Heart right ventricle (tissue), 16 donors: ENCODE results near the gene RMDN2. TPM values are rescaled to one million over a fixed set of nuclear protein-coding genes. Genes with fewer than 3 reads are reported as not detected.
A peak's percentile ranks its signal among the peaks of the same experiment; 100 is the strongest.
"Not testable (repeated sequence)": the region's sequence is repeated elsewhere in the genome, so short reads cannot be mapped to it uniquely, and the experiment has no call there.

Experiments
- ATAC-seq, 8 donors: fragments of 200-7000 bp; cut with Tn5 transposase; one replicate each; pipeline ENCODE4 v1.9.1; 2020; ENCODE audit warnings: mild to moderate bottlenecking in 8 of 8, moderate library complexity in 8 of 8, moderate number of reproducible peaks in 1 of 8
- DNase-seq, 2 donors: peaks; one replicate each; pipeline ENCODE4 v3.0.0-alpha.2; 2020
- H3K27ac ChIP-seq, 10 donors: fragments of 200-600 bp; sonication (generic) in 2 of 10; one replicate each; pipeline versions ENCODE4 v1.5.0 to v1.8.0; 2020 to 2022; ENCODE audit warnings: mild to moderate bottlenecking in 3 of 10
- H3K27me3 ChIP-seq, 7 donors: fragments of 200-600 bp; one replicate each; pipeline ENCODE4 v1.8.0; 2021 to 2022; ENCODE audit warnings: mild to moderate bottlenecking in 2 of 7
- H3K36me3 ChIP-seq, 9 donors: fragments of 200-600 bp; sonication (generic) in 1 of 9; one replicate each; pipeline versions ENCODE4 v1.5.0 to v1.8.0; 2020 to 2022; ENCODE audit warnings: mild to moderate bottlenecking in 2 of 9
- H3K4me1 ChIP-seq, 9 donors: fragments of 200-600 bp; sonication (generic) in 1 of 9; one replicate each; pipeline versions ENCODE4 v1.5.0 to v1.8.0; 2020 to 2022; ENCODE audit warnings: mild to moderate bottlenecking in 4 of 9
- H3K4me3 ChIP-seq, 10 donors: fragments of 200-600 bp; sonication (generic) in 2 of 10; one replicate each; pipeline versions ENCODE4 v1.5.0 to v1.8.0; 2020 to 2022; ENCODE audit warnings: mild to moderate bottlenecking in 7 of 10, moderate library complexity in 2 of 10
- H3K9me3 ChIP-seq, 11 donors: fragments of 200-600 bp in 10 of 11; sonication (generic) in 2 of 11; one replicate each; pipeline versions ENCODE4 v1.5.0 to v1.8.0; 2013 to 2022; ENCODE audit warnings: mild to moderate bottlenecking in 2 of 11, control low read depth in 1 of 11, moderate library complexity in 1 of 11
- WGBS, 2 donors: extraction: QIAGEN DNeasy Blood & Tissue Kit; methylation state at CpG; one replicate each; pipeline ENCODE4 v1.1.7; 2013; ENCODE audit warnings: inconsistent platforms in 1 of 2; 5-methylcytosine and 5-hydroxymethylcytosine counted together
- intact Hi-C, 10 donors: fragments of 100-400 bp; cut with DNase I; formaldehyde crosslinking; loops; one replicate each; pipeline versions ENCODE4 v1.11.1 to v1.14.2; 2022
- polyA plus RNA-seq, 2 donors: library from polyadenylated mRNA; stranded (reverse); fragments of 200-250 nt; gene quantifications; one replicate each; pipeline ENCODE4 v1.2.3, GENCODE V29; 2013
- total RNA-seq, 10 donors: library from RNA; stranded (reverse); fragmentation: NEBNext Ultra II Directional in 3 of 10; extraction: Animal tissue kit (Norgen Biotek cat#: 25700) in 3 of 10; gene quantifications; one replicate each; pipeline versions ENCODE4 v1.2.1 to v1.2.4, GENCODE V29; 2021 to 2023
- TF ChIP-seq, protein P1 (sequence below), 9 donors: fragments of 200-600 bp; sonication (generic) in 2 of 9; IDR thresholded peaks; one replicate each; pipeline versions ENCODE4 v1.5.0 to v1.8.0; 2021 to 2022; ENCODE audit warnings: antibody characterized with exemption in 9 of 9, mild to moderate bottlenecking in 5 of 9, moderate library complexity in 1 of 9
- donor health status: Arrhythmogenic right ventricular cardiomyopathy.
- donor health status: ischemic (EF 13 %, LVEDD 7.1; RV severe dilation, severe dysfunction).
- donor health status: healthy with polysubstance abuse.
- donor health status: DM: no; HTN: yes; CAD: no.
- donor health status: DM: no; HTN: no; CAD: no.
- donor health status: ischemic (EF 25% LVEDD 6.9; RV normal size, moderate dysfunction).
- donor health status: ischemic (EF 25% LVEDD 5.7; RV mildly dilated, moderate dysfunction).
- donor health status: healthy.
- donor health status: DM: yes; HTN: yes; CAD: no.
- donor health status: Ischemic cardiomyopathy.
- donor health status: ischemic (EF 35%, LVEDD 5.7; RV mildly dilated, moderate dysfunction).
- donor health status: nonischemic (EF 11% LVEDD 7.7; RV severe dilation, severe dysfunction).
- donor health status: DM: yes; HTN: yes; CAD: no.
- donor health status: PGD.
- donor health status: ischemic (EF 29% LVEDD 5.4; RV normal size, mild dysfunction).
- donor health status: nonischemic (EF 23%, LVEDD 6.1; RV moderate dilation, normal function).

The RMDN2 gene
- total and polyA plus RNA-seq, 12 donors: 2.5 to 8.5 (median 4.9) TPM

DNA sequence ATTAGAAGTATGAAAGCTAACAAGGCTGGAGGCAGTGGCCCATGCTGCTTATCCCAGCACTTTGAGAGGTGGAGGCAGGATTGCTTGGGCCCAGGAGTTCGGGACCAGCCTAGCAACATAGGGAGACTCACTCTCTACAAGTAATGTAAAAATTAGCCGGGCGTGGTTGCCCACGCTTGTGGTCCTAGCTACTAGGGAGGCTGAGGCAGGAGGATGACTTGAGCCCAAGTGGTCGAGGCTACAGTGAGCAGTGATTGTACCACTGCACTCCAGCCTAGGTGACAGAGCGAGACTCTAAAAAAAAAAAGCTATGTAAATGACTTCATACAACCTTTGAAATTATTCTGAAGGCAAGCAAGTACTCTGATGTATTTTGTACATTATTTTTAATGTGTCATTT is 1.5 kb downstream of the RMDN2 start:
- no peak for ATAC-seq
- no peak for DNase-seq
- Histone ChIP-seq H3K4me3 (no peak overlapping the region), H3K4me1 (peaks cover 0 to 34% (median 6%) of the 10 kb centered on the region in 9 donors), H3K27ac (no peak overlapping the region), H3K36me3 (peaks cover 0 to 16% (median 0%) of the 10 kb centered on the region in 9 donors), H3K9me3 (no peaks in the 10 kb centered on the region), H3K27me3 (no peaks in the 10 kb centered on the region)
- WGBS, 2 donors: 97% methylated on average over 6 of the region's 6 CpGs
- TF ChIP-seq, protein P1, sequence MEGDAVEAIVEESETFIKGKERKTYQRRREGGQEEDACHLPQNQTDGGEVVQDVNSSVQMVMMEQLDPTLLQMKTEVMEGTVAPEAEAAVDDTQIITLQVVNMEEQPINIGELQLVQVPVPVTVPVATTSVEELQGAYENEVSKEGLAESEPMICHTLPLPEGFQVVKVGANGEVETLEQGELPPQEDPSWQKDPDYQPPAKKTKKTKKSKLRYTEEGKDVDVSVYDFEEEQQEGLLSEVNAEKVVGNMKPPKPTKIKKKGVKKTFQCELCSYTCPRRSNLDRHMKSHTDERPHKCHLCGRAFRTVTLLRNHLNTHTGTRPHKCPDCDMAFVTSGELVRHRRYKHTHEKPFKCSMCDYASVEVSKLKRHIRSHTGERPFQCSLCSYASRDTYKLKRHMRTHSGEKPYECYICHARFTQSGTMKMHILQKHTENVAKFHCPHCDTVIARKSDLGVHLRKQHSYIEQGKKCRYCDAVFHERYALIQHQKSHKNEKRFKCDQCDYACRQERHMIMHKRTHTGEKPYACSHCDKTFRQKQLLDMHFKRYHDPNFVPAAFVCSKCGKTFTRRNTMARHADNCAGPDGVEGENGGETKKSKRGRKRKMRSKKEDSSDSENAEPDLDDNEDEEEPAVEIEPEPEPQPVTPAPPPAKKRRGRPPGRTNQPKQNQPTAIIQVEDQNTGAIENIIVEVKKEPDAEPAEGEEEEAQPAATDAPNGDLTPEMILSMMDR (IDR thresholded peaks at IDR 0.05): no peak
- intact Hi-C loops: no loop called here

DNA sequence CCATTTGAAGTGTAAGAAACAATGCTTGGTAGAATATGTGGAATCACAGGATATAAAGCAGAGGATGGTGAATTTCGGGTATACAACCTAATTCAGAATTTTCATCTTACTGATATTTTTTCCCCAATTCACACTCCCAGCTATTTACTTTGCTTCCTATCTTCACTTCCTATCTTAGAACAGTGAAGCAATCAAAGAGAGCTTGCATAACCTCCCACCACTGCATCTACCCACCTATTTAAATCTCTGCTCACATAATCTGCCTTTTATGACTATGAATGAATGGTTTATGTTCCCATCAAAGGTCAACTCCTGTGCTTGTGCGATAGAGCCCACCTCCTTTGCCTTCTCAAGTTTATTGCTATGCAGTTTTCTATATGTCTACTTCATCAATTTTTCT is 3.3 kb downstream of the RMDN2 start:
- DNase-seq (no peak), ATAC-seq (no peak)
- Histone ChIP-seq H3K9me3 (no peaks in the 10 kb centered on the region), H3K4me3 (no peak overlapping the region), H3K36me3 (peaks cover 0 to 16% (median 0%) of the 10 kb centered on the region in 9 donors), H3K27me3 (no peaks in the 10 kb centered on the region), H3K4me1 (peaks cover 0 to 34% (median 6%) of the 10 kb centered on the region in 9 donors), H3K27ac (no peak overlapping the region)
- whole genome bisulfite sequencing, 2 donors: 91 to 95% methylated on average over 2 of the region's 2 CpGs
- TF ChIP-seq, protein P1 (IDR thresholded peaks at IDR 0.05): no peak
- intact Hi-C loops: no loop called here

DNA sequence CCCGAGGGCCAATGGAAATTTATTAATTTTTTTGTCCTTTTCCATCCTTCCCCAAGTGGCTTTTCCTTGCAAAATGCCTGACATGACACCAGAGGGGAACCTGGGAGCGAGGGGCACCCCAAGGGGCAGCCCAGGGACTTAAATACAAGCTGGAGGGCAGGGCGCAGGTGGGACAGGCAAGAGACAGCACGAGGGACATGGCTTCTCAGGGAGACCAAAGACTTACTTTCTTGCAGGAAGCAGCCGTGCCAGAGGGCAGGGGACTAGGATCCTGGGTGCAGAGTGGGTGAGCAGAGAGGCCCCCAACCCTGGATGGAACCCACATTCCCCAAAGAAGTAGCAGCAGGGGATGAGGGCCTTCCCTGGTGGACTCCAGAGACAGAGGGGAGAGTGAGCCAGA is 5.3 kb downstream of the RMDN2 start:
- H3K27ac ChIP-seq, H3K9me3 ChIP-seq, DNase-seq, H3K4me3 ChIP-seq, H3K27me3 ChIP-seq, intact Hi-C loops: not testable (repeated sequence)
- Histone ChIP-seq H3K4me1 (peaks cover 0 to 37% (median 9%) of the 10 kb centered on the region in 9 donors), H3K36me3 (peaks cover 0 to 16% (median 0%) of the 10 kb centered on the region in 9 donors)
- ATAC-seq: peak in 1 of 8 donors; percentile 60
- 88% methylated on average over 5 of the region's 5 CpGs for WGBS, 2 donors

DNA sequence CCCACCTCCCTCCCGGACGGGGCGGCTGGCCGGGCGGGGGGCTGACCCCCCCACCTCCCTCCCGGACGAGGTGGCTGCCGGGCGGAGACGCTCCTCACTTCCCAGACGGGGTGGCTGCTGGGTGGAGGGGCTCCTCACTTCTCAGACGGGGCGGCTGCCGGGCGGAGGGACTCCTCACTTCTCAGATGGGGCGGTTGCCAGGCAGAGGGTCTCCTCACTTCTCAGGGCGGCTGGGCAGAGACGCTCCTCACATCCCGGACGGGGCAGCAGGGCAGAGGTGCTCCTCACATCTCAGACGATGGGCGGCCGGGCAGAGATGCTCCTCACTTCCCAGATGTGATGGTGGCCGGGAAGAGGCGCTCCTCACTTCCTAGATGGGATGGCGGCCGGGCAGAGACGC is 7.8 kb downstream of the RMDN2 start:
- WGBS, 2 donors: 97 to 98% methylated on average over 8 to 15 of the region's 28 CpGs
- H3K9me3 ChIP-seq, H3K27me3 ChIP-seq, intact Hi-C loops, H3K27ac ChIP-seq, DNase-seq, H3K4me3 ChIP-seq, ATAC-seq: not testable (repeated sequence)
- Histone ChIP-seq H3K4me1 (peaks cover 0 to 27% (median 9%) of the 10 kb centered on the region in 9 donors), H3K36me3 (peaks cover 0 to 16% (median 0%) of the 10 kb centered on the region in 9 donors)

DNA sequence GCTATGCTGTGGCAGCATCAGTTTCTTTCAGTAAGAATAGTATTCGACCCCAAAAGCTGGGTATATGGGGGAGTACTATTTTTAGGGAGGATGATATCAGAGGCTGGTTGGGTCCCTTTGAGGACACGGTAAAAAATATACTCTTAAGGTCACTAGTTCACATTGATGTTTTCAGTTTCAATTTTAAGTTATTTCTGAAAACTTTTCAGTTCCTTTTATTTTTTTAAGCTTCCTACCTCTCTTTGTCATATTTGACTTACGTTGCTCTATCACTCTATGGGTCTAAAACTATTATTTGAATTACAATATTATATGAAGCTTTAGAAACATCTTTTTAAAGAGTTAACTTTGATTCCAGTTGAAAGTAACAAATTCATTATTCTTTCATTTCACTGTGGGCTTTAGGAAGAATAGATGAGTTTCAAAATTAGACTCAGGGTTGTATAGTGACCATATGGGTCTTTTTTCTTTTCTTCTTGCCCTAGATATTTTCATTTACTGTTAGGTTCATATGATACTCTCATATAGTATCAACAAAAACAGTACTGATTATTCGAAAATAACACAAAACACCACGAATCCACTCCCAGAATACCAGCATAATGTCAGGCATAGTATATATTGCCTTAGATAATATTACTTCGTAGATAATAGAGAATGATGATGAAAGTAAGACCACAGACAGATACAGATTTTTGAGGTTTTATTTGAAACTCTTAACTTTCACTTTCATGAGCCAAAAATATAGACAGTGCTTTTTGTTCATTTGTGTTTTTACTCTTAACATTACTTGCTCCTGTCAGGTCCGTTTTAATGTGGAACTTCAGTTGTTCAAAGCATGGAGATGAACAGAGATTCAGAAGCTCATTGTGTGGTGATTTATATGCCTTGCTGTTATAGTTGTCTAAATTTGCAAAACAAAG is 9.8 kb downstream of the RMDN2 start:
- Histone ChIP-seq H3K4me1 (peaks cover 0 to 18% (median 9%) of the 10 kb centered on the region in 9 donors), H3K27me3 (no peaks in the 10 kb centered on the region), H3K9me3 (peaks cover 0 to 10% (median 0%) of the 10 kb centered on the region in 11 donors), H3K36me3 (peaks cover 0 to 10% (median 0%) of the 10 kb centered on the region in 9 donors), H3K4me3 (peak overlapping the region in 4 of 10 donors; percentile 8 to 29 (median 14)), H3K27ac (peak overlapping the region in 1 of 10 donors; percentile 26)
- DNase-seq (no peak), ATAC-seq (no peak)
- intact Hi-C loops: no loop called here
- WGBS, 2 donors: 53 to 67% methylated on average over 7 of the region's 7 CpGs
- TF ChIP-seq, protein P1 (IDR thresholded peaks at IDR 0.05): no peak

DNA sequence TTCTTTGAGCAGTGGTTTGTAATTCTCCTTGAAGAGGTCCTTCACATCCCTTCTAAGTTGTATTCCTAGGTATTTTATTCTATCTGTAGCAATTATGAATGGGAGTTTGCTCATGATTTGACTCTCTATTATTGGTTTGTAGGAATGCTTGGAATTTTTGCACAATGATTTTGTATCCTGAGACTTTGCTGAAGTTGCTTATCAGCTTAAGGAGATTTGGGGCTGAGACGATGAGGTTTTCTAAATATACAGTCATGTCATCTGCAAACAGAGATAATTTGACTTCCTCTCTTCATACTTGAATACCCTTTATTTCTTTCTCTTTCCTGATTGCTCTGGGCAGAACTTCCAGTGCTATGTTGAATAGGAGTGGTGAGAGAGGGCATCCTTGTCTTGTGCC is 12.5 kb downstream of the RMDN2 start:
- DNase-seq, H3K36me3 ChIP-seq, H3K27me3 ChIP-seq, H3K4me3 ChIP-seq, intact Hi-C loops, H3K27ac ChIP-seq, ATAC-seq: not testable (repeated sequence)
- WGBS, 2 donors: 24 to 46% methylated on average over 1 of the region's 1 CpG
- H3K4me1 ChIP-seq: peaks cover 0 to 18% (median 9%) of the 10 kb centered on the region in 9 donors
- peaks cover 0 to 20% (median 0%) of the 10 kb centered on the region in 11 donors for H3K9me3 ChIP-seq

DNA sequence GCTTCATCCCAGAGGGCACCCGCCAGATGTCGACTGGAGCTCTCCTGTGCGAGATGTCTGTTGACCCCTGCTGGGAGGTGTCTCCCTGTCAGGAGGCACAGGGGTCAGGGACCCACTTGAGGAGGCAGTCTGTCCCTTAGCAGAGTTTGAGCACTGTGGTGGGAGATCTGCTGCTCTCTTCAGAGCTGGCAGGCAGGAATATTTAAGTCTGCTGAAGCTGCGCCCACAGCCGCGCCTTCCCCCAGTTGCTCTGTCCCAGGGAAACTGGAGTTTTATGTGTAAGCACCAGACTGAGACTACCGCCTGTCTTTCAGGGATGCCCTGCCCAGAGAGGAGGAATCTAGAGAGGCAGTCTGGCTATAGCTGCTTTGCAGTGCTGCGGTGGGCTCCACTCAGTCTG is 16.2 kb downstream of the RMDN2 start:
- H3K4me3 ChIP-seq, ATAC-seq, H3K27me3 ChIP-seq, DNase-seq, intact Hi-C loops, H3K4me1 ChIP-seq, H3K27ac ChIP-seq, H3K36me3 ChIP-seq: not testable (repeated sequence)
- 98 to 100% methylated on average over 8 of the region's 8 CpGs for WGBS, 2 donors
- peaks cover 0 to 20% (median 0%) of the 10 kb centered on the region in 11 donors for H3K9me3 ChIP-seq
